Endodermal cell (in vitro differentiated cells): ENCODE data around the gene CGGBP1. TPM values are rescaled to one million over a fixed set of nuclear protein-coding genes. Genes with fewer than 3 reads are reported as not detected.

Experiments
- DNase-seq: peaks from one replicate; pipeline ENCODE4 v3.0.0-alpha.2; 2017
- H3K27ac ChIP-seq: 2 replicates; pipeline ENCODE4 v1.5.1; 2013; ENCODE audit warnings: mild to moderate bottlenecking, low read depth, low read length, moderate library complexity
- H3K27me3 ChIP-seq: 2 replicates; pipeline ENCODE4 v1.6.1; 2013; ENCODE audit warnings: mild to moderate bottlenecking, low read length, moderate library complexity; ENCODE audit not compliant: insufficient read depth, control insufficient read depth, poor library complexity, severe bottlenecking
- H3K36me3 ChIP-seq: 2 replicates; pipeline ENCODE4 v1.7.0; 2013; ENCODE audit warnings: mild to moderate bottlenecking, low read length, moderate library complexity; ENCODE audit not compliant: control insufficient read depth, insufficient read depth
- H3K4me1 ChIP-seq: one replicate; pipeline ENCODE4 v1.7.0; 2013; ENCODE audit warnings: low read length; ENCODE audit not compliant: control insufficient read depth, insufficient read depth
- H3K4me3 ChIP-seq: 2 replicates; pipeline ENCODE4 v1.5.1; 2013; ENCODE audit warnings: mild to moderate bottlenecking, low read length, moderate library complexity
- H3K9ac ChIP-seq: 2 replicates; pipeline ENCODE4 v1.6.1; 2013; ENCODE audit warnings: mild to moderate bottlenecking, low read length, moderate library complexity; ENCODE audit not compliant: poor library complexity, severe bottlenecking; ENCODE audit errors: extremely low read depth
- H3K9me3 ChIP-seq: 2 replicates; pipeline ENCODE4 v1.6.1; 2013; ENCODE audit warnings: mild to moderate bottlenecking, low read length, moderate library complexity; ENCODE audit not compliant: control insufficient read depth
- H3K27ac Mint-ChIP-seq: 2 replicates; pipeline ENCODE4 v1.8.0; 2020; ENCODE audit warnings: mixed read lengths
- H3K27me3 Mint-ChIP-seq: 2 replicates; pipeline ENCODE4 v1.8.0; 2021; ENCODE audit warnings: mild to moderate bottlenecking, mixed read lengths; ENCODE audit not compliant: insufficient read depth
- H3K36me3 Mint-ChIP-seq: 2 replicates; pipeline ENCODE4 v1.8.0; 2020; ENCODE audit warnings: low read depth, mixed read lengths
- H3K4me1 Mint-ChIP-seq: 2 replicates; pipeline ENCODE4 v1.8.0; 2020; ENCODE audit warnings: mixed read lengths
- H3K4me3 Mint-ChIP-seq: 2 replicates; pipeline ENCODE4 v1.8.0; 2020; ENCODE audit warnings: mild to moderate bottlenecking, moderate library complexity, mixed read lengths
- H3K9me3 Mint-ChIP-seq: 2 replicates; pipeline ENCODE4 v1.8.0; 2020; ENCODE audit warnings: mild to moderate bottlenecking, mixed read lengths
- WGBS, 2 experiments: methylation state at CpG; one replicate each; pipeline versions ENCODE4 v1.1.5 to v1.1.7; 2013; ENCODE audit warnings: missing lambda C conversion rate in 2 of 2, mixed read lengths in 1 of 2; ENCODE audit not compliant: insufficient coverage in 1 of 2, insufficient read length in 1 of 2; 5-methylcytosine and 5-hydroxymethylcytosine counted together
- long read RNA-seq, 4 experiments: library from polyadenylated mRNA in 2 of 4; library from RNA in 1 of 4; library from capped mRNA in 1 of 4; stranded (forward) in 3 of 4; unstranded in 1 of 4; transcript quantifications; one replicate each; pipeline ENCODE4 v2.0.0, GENCODE V29; 2020 to 2021; ENCODE audit warnings: inconsistent platforms in 1 of 4
- polyA plus RNA-seq, 2 experiments: library from polyadenylated mRNA; stranded (reverse); fragments of 50-300 nt; gene quantifications; one replicate each; pipeline ENCODE4 v1.2.3, GENCODE V29; 2013
- total RNA-seq, 2 donors: library from RNA; stranded (reverse); fragmentation: NEBNext Ultra II Directional in 1 of 2; extraction: Animal tissue kit (Norgen Biotek cat#: 25700) in 1 of 2; gene quantifications; 2 replicates in 1 of 2; 3 replicates in 1 of 2; pipeline ENCODE4 v1.2.1, GENCODE V29; 2021
- TF ChIP-seq, protein P1 (sequence below): fragments of 200-600 bp; sonication (generic); conservative IDR thresholded peaks from 2 replicates; pipeline ENCODE4 v1.5.0; 2021; ENCODE audit warnings: antibody characterized with exemption, mild to moderate bottlenecking

Gene CGGBP1, protein sequence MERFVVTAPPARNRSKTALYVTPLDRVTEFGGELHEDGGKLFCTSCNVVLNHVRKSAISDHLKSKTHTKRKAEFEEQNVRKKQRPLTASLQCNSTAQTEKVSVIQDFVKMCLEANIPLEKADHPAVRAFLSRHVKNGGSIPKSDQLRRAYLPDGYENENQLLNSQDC
- 10 to 100 TPM; 81.5 to 96.3 TPM for total RNA-seq
- polyA plus RNA-seq (2013, experiment 1 of 2), result 108 TPM
- polyA plus RNA-seq (2013, experiment 2 of 2), result 98.1 TPM
- long read RNA-seq, experiment 1, full-length matches to known transcripts, result 46 of 48 reads
- long read RNA-seq, experiment 1, partial matches to known transcripts, result 2 of 48 reads
- long read RNA-seq, experiment 1, other reads (novel, unspliced or antisense), result 0 of 48 reads
- long read RNA-seq, experiment 2, full-length matches to known transcripts, result 280 of 305 reads
- long read RNA-seq, experiment 2, partial matches to known transcripts, result 11 of 305 reads
- long read RNA-seq, experiment 2, other reads (novel, unspliced or antisense), result 14 of 305 reads
- long read RNA-seq, experiment 3, full-length matches to known transcripts, result 206 of 217 reads
- long read RNA-seq, experiment 3, partial matches to known transcripts, result 4 of 217 reads
- long read RNA-seq, experiment 3, other reads (novel, unspliced or antisense), result 7 of 217 reads
- long read RNA-seq, experiment 4, full-length matches to known transcripts, result 16 of 17 reads
- long read RNA-seq, experiment 4, partial matches to known transcripts, result 0 of 17 reads
- long read RNA-seq, experiment 4, other reads (novel, unspliced or antisense), result 1 of 17 reads

DNA sequence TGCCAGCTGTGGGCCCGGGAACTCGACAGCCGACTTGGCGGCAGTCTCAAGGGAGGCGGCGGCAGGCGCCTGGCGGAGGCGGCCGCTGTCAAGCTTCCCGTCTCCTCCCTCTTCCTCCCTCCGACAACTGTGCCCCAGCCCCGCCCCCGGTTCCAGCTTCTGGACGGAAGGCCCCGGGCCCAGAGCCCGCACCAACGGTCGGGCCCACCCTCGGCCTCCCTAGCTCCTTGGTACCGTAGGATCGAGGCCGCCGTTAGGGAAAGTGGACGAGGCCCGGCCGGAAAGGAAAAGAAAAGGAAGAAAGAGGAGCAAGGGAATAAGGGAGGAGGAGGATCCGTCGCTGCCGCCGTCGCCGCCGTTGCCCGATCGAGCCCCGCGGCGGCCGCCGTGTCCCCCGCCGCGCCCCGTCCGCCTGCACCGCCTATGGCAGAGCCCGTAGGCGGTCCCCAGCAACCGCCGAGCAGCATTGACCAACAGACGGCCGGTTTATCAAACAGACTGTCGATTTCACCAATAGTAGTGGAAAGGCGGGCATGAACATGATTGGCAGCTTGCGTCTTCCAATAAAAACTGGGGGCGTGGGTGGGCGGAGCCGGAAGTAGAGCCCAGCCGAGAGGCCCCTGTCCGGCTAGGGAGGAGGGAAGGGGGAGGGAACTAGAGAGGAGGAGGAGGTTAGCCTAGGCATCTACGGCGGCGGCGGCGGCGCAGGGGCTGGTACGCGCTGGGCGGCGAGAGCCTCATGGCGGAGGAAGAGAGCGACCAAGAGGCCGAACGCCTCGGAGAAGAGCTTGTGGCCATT is at the start of gene CGGBP1, which contains the start of gene ZNF654:
Gene CGGBP1 (minus strand): TSS at position 425 of the 799 bp plus-strand sequence. CDS start 3,029 bp downstream, outside the sequence.
Gene ZNF654 (plus strand): TSS at position 675 of the 799 bp plus-strand sequence. CDS start 65 bp downstream, at position 740.
- H3K27ac ChIP-seq, result peak within 1 kb of the TSS; percentile 97
- 0 to 7% methylated on average over 15 to 76 of the region's 76 CpGs for WGBS, 2 experiments
- H3K4me3 ChIP-seq, result peak within 1 kb of the TSS; percentile 98
- peak; percentile 99 for DNase-seq
- peak within 1 kb of the TSS; percentile 70 for H3K9ac ChIP-seq
- H3K9me3 ChIP-seq, result no peaks in the 10 kb centered on the region
- Mint-ChIP-seq H3K4me1 (peaks cover 16% of the 10 kb centered on the region), H3K36me3 (peaks cover 16% of the 10 kb centered on the region), H3K27ac (peak within 1 kb of the TSS; percentile 90), H3K27me3 (no peaks in the 10 kb centered on the region), H3K4me3 (peak within 1 kb of the TSS; percentile 87), H3K9me3 (no peaks in the 10 kb centered on the region)
- no peaks in the 10 kb centered on the region for H3K27me3 ChIP-seq
- no peaks in the 10 kb centered on the region for H3K4me1 ChIP-seq
- peaks cover 34% of the 10 kb centered on the region for H3K36me3 ChIP-seq
- TF ChIP-seq, protein P1, sequence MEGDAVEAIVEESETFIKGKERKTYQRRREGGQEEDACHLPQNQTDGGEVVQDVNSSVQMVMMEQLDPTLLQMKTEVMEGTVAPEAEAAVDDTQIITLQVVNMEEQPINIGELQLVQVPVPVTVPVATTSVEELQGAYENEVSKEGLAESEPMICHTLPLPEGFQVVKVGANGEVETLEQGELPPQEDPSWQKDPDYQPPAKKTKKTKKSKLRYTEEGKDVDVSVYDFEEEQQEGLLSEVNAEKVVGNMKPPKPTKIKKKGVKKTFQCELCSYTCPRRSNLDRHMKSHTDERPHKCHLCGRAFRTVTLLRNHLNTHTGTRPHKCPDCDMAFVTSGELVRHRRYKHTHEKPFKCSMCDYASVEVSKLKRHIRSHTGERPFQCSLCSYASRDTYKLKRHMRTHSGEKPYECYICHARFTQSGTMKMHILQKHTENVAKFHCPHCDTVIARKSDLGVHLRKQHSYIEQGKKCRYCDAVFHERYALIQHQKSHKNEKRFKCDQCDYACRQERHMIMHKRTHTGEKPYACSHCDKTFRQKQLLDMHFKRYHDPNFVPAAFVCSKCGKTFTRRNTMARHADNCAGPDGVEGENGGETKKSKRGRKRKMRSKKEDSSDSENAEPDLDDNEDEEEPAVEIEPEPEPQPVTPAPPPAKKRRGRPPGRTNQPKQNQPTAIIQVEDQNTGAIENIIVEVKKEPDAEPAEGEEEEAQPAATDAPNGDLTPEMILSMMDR, result no peak

DNA sequence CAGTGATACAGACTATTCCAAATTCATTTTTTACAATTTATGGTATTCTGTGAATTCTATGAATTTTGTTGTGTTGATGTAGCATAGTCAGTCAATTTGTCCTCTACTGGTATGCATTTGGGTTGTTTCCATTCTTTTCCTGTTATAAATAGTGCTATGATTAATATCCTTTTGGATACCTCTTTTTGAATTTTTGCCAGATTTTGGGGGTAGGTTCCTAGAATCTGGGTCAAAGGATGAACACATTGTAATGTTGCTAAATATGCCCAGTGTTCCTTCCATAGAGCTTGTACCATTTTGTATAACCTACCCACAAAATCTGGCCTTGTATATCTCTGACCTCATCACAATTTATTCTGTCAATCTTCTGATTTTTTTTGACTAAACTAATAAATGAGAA is 46.5 kb upstream of the CGGBP1 start:
- Histone ChIP-seq H3K27ac (no peak overlapping the region), H3K9ac (no peak overlapping the region), H3K27me3 (no peaks in the 10 kb centered on the region), H3K4me1 (no peaks in the 10 kb centered on the region), H3K36me3 (no peaks in the 10 kb centered on the region), H3K4me3 (no peak overlapping the region), H3K9me3 (no peaks in the 10 kb centered on the region)
- DNase-seq, result no peak
- no peaks in the 10 kb centered on the region for H3K27me3 Mint-ChIP-seq
- H3K9me3 Mint-ChIP-seq, result no peaks in the 10 kb centered on the region
- no peak overlapping the region for H3K4me3 Mint-ChIP-seq
- H3K4me1 Mint-ChIP-seq, result no peaks in the 10 kb centered on the region
- H3K27ac Mint-ChIP-seq, result no peak overlapping the region
- H3K36me3 Mint-ChIP-seq, result peaks cover 10% of the 10 kb centered on the region
- TF ChIP-seq, protein P1, result no peak

DNA sequence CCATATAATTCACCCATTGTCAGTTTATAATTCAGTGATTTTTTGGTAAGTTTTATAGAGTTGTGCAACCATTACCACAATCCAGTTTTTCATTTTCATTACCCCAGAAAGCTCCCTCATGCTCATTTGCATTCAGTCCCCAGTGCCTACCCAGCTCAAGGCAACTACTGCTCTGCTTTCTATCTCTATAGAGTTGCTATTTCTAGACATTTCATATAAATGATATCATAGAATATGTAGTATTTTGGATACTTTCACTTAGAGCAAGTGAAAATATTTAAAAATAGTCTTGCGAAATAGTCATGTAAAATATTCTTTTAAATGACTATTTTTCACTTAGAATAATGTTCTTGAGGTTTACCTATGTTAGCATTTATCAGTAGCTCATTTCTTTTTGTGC is 42.3 kb upstream of the CGGBP1 start:
- Histone ChIP-seq H3K9ac (no peak overlapping the region), H3K9me3 (no peaks in the 10 kb centered on the region), H3K36me3 (peaks cover 6% of the 10 kb centered on the region), H3K27me3 (no peaks in the 10 kb centered on the region), H3K27ac (no peak overlapping the region), H3K4me1 (no peaks in the 10 kb centered on the region), H3K4me3 (no peak overlapping the region)
- no peak for DNase-seq
- no peak overlapping the region for H3K4me3 Mint-ChIP-seq
- no peak overlapping the region for H3K27ac Mint-ChIP-seq
- H3K4me1 Mint-ChIP-seq, result no peaks in the 10 kb centered on the region
- no CpG with 5 or more reads among the region's 1 CpG for WGBS, 2 experiments
- H3K36me3 Mint-ChIP-seq, result peaks cover 37% of the 10 kb centered on the region
- no peaks in the 10 kb centered on the region for H3K27me3 Mint-ChIP-seq
- H3K9me3 Mint-ChIP-seq, result peaks cover 5% of the 10 kb centered on the region
- TF ChIP-seq, protein P1, result no peak
